Osteoblast (primary cell): Measurements from ENCODE around the gene CACNA2D3. TPM values are rescaled to one million over a fixed set of nuclear protein-coding genes. Genes with fewer than 3 reads are reported as not detected.

ENCODE experiments used
- DNase-seq: peaks from one replicate; pipeline ENCODE4 v3.0.0; 2011; ENCODE audit warnings: low spot score, mixed read lengths; ENCODE audit not compliant: insufficient read length; ENCODE audit errors: missing footprints
- H2AFZ ChIP-seq: 2 replicates; pipeline ENCODE4 v1.6.0; 2011; ENCODE audit warnings: mild to moderate bottlenecking, low read length
- H3K27ac ChIP-seq: 2 replicates; pipeline ENCODE4 v1.5.1; 2011; ENCODE audit warnings: mild to moderate bottlenecking, low read depth, low read length, moderate library complexity
- H3K27me3 ChIP-seq: 2 replicates; pipeline ENCODE4 v1.6.0; 2012; ENCODE audit warnings: mild to moderate bottlenecking, control low read depth, inconsistent platforms, low read length, moderate library complexity; ENCODE audit not compliant: insufficient read depth
- H3K36me3 ChIP-seq: 2 replicates; pipeline ENCODE4 v1.5.1; 2011; ENCODE audit warnings: mild to moderate bottlenecking, low read length, control low read depth, moderate library complexity; ENCODE audit not compliant: insufficient read depth
- H3K4me1 ChIP-seq: 2 replicates; pipeline ENCODE4 v1.5.1; 2011; ENCODE audit warnings: mild to moderate bottlenecking, low read length, control low read depth, moderate library complexity; ENCODE audit not compliant: insufficient read depth
- H3K4me2 ChIP-seq: 2 replicates; pipeline ENCODE4 v1.6.0; 2011; ENCODE audit warnings: mild to moderate bottlenecking, low read length; ENCODE audit not compliant: insufficient read depth
- H3K4me3 ChIP-seq: fragments of 200-600 bp; sonication (generic); 3 replicates; pipeline ENCODE4 v1.5.1; 2012; ENCODE audit warnings: mild to moderate bottlenecking, low read length, inconsistent platforms; ENCODE audit not compliant: insufficient read depth
- H3K79me2 ChIP-seq: 2 replicates; pipeline ENCODE4 v1.6.0; 2012; ENCODE audit warnings: mild to moderate bottlenecking, low read length, control low read depth, inconsistent platforms; ENCODE audit not compliant: insufficient read depth
- H3K9me3 ChIP-seq: 2 replicates; pipeline ENCODE4 v1.5.1; 2011; ENCODE audit warnings: low read depth, low read length, control low read depth
- H4K20me1 ChIP-seq: 2 replicates; pipeline ENCODE4 v1.6.0; 2012; ENCODE audit warnings: mild to moderate bottlenecking, low read length, control low read depth; ENCODE audit not compliant: insufficient read depth
- CTCF ChIP-seq: IDR thresholded peaks from 2 replicates; pipeline ENCODE4 v1.5.1; 2011; ENCODE audit warnings: mild to moderate bottlenecking, low read depth, low read length, moderate library complexity; ENCODE audit errors: extremely low read depth
- total RNA-seq: library from RNA; depleted of rRNA; stranded (reverse); fragments of >200 nt; gene quantifications from 2 replicates; pipeline ENCODE4 v1.2.3, GENCODE V29; 2012

CACNA2D3 gene
- total RNA-seq, 1 donor, result 0.36 TPM

- H2AFZ ChIP-seq, result no peak overlapping the region
- H3K4me3 ChIP-seq, result no peak overlapping the region
- no peak overlapping the region for H3K27ac ChIP-seq
- no peaks in the 10 kb centered on the region for H3K27me3 ChIP-seq
- no peak for TF ChIP-seq CTCF
- H3K79me2 ChIP-seq, result no peaks in the 10 kb centered on the region
- no peaks in the 10 kb centered on the region for H3K9me3 ChIP-seq
- no peak overlapping the region for H3K4me2 ChIP-seq
- H4K20me1 ChIP-seq, result no peaks in the 10 kb centered on the region
- no peaks in the 10 kb centered on the region for H3K36me3 ChIP-seq
- no peaks in the 10 kb centered on the region for H3K4me1 ChIP-seq
- no peak for DNase-seq
These were observed 581.6 kb downstream of the CACNA2D3 start for GRCh38 chr3:54703923-54704322.

- H3K36me3 ChIP-seq, result no peaks in the 10 kb centered on the region
- H3K4me2 ChIP-seq, result no peak overlapping the region
- no peaks in the 10 kb centered on the region for H3K79me2 ChIP-seq
- no peaks in the 10 kb centered on the region for H3K4me1 ChIP-seq
- H4K20me1 ChIP-seq, result no peaks in the 10 kb centered on the region
- H3K4me3 ChIP-seq, result no peak overlapping the region
- TF ChIP-seq CTCF, result no peak
- no peak for DNase-seq
- H2AFZ ChIP-seq, result no peak overlapping the region
- H3K9me3 ChIP-seq, result no peaks in the 10 kb centered on the region
- H3K27ac ChIP-seq, result no peak overlapping the region
- H3K27me3 ChIP-seq, result no peaks in the 10 kb centered on the region
These were observed 583.4 kb downstream of the CACNA2D3 start for GRCh38 chr3:54705730-54706129.

DNA sequence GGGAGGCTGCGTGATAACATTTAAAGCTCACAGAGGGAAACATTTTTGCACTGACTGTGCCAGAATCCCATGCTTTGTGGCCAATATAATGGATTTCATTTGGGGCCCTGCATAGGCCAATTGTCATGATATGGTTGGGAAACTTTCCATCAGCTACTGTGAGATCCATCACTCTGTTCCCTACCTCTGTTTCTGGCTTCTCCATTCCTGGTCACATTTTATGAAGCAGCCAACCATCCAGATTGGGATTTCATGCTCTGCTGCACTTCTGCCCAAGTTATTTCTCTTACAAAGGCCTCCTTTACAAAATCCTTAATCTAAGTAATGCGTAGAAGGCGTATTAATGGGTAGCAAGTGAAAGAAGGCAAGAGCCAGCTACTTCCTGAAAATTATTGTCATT is 584.4 kb downstream of the CACNA2D3 start:
- Histone ChIP-seq H3K27me3 (no peaks in the 10 kb centered on the region), H3K79me2 (no peaks in the 10 kb centered on the region), H4K20me1 (no peaks in the 10 kb centered on the region), H3K27ac (no peak overlapping the region), H2AFZ (no peak overlapping the region), H3K4me1 (no peaks in the 10 kb centered on the region), H3K9me3 (no peaks in the 10 kb centered on the region), H3K4me2 (no peak overlapping the region), H3K36me3 (no peaks in the 10 kb centered on the region), H3K4me3 (no peak overlapping the region)
- TF ChIP-seq CTCF, result no peak
- DNase-seq, result no peak

GRCh38 chr3:54709785-54710184 is 587.4 kb downstream of the CACNA2D3 start:
- Histone ChIP-seq H3K36me3 (no peaks in the 10 kb centered on the region), H3K79me2 (no peaks in the 10 kb centered on the region), H3K4me2 (no peak overlapping the region), H2AFZ (no peak overlapping the region), H3K27ac (no peak overlapping the region), H3K27me3 (no peaks in the 10 kb centered on the region), H3K4me1 (no peaks in the 10 kb centered on the region), H3K4me3 (no peak overlapping the region), H3K9me3 (no peaks in the 10 kb centered on the region), H4K20me1 (no peaks in the 10 kb centered on the region)
- TF ChIP-seq CTCF, result no peak
- DNase-seq, result no peak
